IPS DF 19.7 (cell line): ENCODE results near the gene AKT3.
"Not testable (repeated sequence)": the region's sequence is repeated elsewhere in the genome, so short reads cannot be mapped to it uniquely, and the experiment has no call there.

Experiments
- DNase-seq: peaks from one replicate; pipeline ENCODE4 v3.0.0-alpha.2; 2013; ENCODE audit warnings: low read depth, low spot score

The AKT3 gene

DNA sequence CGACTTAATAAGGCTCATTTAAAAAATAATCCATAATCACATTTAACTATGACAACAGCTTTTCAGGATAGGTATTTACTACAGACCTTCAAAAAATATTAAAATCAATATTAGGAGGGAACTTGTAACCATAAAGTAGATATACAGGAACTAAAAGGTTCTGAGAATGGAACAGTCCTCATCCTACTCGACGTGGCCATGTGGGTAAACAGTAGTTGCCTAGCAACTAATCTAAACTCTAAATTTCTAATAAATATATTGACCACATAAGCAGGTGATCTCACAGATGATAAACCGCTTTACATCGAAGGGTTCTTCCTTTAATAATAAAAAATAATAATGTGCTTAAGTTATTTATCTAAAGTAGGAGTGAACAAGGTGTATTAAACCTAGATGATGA lies 7.9 kb downstream of the AKT3 start:
- DNase-seq: no peak

DNA sequence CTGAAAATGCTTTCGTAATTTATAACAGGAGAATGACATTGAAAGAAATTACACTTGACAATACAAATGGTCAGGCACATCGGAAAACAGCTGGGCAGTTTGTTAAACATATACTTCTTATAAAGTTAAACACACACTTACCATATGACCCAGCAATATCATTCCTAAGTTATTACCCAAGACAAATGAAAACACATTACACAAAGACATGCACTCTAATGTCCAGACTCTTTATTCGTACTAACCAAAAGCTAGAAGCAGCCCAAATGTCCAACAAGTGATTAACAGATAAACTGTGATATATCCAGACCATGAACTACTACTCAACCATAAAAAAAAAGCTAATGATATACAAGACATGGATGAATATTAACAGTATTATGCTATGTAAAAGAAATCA lies 8.5 kb downstream of the AKT3 start:
- no peak for DNase-seq

DNA sequence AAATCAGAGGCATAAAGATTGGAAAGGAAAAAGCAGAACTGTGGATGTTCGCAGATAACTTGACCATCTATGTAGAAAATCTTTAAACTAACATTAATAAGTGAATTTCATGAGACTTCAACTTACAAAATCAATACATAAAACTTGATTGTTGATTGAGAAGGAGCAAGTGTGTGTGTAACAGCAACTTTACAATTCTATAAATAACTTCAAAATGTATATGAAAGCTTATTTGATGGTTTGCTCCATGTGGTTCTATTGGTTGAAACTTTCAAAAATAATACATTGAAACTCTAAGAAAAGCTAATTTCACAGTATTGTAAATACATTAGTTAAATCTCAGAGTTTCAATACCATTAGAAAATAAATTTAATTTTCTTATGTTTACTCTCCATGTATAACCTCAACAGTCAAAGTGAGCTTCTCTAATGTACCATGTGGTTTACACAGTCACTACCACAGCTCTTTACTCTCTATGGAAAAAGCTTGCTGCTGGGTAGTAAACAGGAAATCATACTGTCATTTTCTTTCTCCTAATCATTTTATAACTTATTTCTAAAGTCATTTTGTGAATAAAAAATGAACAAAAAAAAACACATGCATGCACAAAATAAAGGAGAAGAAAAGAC lies 12.0 kb downstream of the AKT3 start:
- DNase-seq: no peak

DNA sequence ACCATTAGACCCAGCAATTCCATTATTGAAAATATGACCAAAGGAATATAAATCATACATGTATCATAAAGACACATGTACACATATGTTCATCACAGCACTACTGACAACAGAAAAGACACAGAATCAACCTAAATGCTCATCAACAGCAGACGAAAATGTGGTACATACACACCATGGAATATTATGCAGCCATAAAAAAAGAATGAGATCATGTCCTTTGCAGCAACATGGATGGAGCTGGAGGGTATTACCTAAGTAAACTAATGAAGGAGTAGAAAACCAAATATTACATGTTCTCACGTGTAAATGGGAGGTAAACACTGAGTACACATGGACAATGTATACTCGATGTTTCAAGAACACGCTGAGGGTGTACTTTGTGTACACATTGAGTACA lies 15.9 kb downstream of the AKT3 start:
- DNase-seq: no peak

DNA sequence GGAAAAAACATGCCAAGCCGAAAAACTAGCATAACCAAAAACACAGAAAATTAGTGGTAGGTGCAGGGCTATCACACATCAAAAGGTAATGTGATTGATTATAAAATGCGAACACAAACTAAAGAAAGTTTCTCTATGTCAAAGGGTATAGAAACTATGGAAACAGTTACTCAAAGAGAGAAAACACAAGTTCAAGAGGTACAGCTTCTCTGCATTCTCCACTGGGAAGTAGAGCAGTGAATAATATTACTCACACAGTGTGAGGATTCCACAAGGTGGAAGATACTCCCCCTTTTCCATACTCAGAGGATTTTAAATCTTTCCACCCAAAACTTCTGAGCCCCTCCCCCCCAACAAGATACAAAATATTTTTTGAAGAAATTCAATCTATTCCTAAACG lies 18.6 kb downstream of the AKT3 start:
- DNase-seq: no peak

DNA sequence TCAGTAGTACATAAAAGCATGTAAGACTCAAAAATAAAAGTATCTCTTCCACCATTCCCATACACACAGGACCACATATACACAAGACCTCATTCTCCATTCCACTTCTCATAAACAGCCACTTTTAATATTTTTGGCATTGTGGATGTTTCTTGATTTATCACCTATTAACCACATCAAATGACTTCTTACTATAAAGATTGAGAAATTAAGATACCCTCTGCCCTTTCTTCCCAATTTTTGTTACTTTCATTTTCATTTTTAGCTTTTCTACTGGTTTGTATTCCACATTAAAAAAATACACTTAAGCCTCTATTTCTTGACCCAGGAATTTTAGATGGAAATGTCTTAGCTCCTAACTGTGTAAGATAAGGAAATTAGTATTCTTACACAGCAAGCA lies 22.8 kb downstream of the AKT3 start:
- no peak for DNase-seq

DNA sequence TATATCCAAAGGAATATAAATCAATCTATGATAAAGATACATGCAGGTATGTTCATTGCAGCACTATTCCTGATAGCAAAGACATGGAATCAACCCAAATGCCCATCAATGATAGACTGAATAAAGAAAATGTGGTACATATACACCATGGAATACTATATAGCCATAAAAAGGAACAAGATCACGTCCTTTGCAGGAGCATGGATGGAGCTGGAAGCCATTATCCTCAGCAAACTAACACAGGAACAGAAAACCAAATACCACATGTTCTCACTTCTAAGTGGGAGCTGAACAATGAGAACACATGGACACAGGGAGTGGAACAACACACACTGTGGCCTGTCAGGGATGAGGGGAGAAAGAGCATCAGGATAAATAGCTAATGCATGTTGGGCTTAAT lies 25.1 kb downstream of the AKT3 start:
- not testable (repeated sequence) for DNase-seq

DNA sequence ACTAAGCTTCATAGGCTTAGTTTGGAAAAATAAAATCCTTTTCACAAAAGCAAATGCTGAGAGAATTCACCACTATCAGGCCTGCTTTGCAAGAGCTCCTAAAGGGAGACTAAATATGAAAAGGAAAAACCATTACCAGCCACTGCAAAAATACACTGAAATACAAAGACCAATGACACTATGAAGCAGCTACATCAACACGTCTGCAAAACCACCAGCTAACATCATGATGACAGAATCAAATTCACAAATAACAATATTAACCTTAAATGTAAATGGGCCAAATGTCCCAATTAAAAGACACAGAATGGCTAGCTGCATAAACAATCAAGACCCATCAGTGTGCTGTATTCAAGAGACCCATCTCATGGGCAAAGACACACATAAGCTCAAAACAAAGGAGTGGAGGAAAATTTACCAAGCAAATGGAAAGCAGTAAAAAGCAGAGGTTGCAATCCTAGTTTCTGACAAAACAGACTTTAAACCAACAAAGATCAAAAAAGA lies 28.8 kb downstream of the AKT3 start:
- DNase-seq: no peak

DNA sequence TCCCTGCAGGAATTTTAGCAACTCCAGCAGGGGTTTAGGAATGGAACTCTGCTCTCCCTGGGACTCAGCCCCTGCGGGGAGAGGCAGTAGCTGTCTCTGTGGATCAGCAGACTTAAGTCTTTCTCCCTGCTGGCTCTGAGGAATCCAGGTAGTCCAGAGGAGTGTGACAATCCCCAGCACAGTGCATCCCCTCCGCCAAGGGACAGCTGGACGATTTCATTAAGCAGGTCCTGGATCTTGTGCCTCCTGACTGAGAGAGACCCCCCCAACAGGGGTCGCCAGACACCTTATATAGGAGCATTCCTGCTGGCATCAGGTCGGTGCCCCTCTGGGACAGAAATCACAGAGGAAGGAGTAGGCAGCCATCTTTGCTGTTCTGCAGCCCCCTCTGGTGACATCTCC lies 30.6 kb downstream of the AKT3 start:
- DNase-seq: no peak

DNA sequence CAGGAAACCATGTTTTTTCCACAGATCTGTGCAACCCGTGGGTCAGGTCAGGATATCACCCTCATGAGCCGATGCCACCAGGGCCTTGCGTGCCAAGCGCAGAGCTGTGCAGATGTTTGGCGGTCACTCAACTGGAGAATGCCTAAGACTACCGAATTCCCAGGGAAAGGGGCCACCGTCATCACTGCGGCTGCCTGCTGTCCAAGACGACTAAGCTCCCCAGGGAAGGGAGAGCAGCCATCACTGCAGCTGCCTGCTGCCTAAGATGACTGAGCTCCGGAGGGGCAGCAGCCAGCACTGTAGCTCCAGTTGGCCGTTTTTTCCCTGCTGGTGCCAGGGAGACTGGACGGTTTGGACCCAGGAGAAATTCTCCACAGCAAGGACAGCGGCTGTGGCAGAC lies 31.1 kb downstream of the AKT3 start:
- no peak for DNase-seq

DNA sequence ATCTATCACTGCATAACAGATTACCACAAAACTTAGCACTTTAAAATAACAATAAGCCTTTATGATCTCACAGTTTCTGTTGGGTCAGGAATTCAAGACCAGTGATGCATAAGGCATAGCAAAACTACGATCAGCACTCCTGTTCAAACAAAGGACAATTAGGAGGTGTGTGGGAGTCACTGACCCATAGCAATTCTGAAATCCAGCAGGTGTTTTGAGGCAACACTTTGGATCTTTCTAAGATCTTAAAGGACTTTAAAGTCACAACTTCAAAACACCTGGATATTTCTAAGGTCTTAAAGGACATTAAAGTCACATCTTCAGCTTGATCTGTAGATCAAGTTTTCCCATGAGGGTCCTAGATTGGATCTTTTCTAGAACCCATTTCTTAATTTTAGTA lies 35.3 kb downstream of the AKT3 start:
- no peak for DNase-seq

DNA sequence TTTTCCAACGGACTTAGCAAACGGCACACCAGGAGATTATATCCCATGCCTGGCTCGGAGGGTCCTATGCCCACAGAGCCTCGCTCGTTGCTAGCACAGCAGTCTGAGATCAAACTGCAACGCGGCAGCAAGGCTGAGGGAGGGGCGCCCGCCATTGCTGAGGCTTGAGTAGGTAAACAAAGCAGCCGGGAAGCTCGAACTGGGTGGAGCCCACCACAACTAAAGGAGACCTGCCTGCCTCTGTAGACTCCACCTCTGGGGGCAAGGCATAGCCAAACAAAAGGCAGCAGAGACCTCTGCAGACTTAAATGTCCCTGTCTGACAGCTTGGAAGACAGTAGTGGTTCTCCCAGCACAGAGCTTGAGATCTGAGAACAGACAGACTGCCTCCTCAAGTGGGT lies 42.7 kb downstream of the AKT3 start:
- DNase-seq: not testable (repeated sequence)

DNA sequence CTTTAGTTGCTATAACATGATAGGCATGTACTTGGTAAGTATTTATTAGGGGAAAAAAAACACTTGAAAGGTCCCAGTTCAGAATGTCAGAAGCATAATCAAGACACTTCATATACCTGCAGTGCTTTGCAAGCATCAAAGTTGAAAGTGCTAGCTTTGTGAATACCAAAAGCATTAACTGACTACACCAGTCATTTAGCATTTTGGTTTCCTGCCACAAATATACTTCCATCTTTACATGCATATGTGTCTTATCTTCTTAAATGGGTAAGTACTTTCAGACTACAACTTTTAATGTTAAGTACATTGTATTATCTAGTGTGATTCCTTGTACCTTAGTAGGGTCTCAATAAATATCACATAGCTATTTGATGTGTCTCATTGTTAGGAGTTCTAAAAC lies 43.7 kb downstream of the AKT3 start:
- no peak for DNase-seq

DNA sequence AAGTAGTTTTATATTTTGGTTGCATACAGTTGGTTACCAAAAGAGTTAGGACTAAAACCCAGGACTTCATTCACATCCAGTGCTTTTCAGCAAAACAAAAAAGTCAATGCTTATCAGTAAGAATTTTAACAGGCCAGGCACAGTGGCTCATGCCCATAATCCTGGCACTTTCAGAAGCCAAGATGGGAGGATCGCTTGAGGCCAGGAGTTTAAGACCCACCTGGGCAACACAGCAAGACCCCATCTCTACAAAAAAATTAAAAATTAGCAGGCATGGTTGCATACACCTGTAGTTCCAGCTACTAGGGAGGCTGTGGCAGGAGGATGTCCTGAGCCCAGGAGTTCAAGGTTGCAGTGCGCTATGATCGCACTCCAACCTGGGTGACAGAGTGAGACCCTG lies 47.3 kb downstream of the AKT3 start:
- DNase-seq: no peak

DNA sequence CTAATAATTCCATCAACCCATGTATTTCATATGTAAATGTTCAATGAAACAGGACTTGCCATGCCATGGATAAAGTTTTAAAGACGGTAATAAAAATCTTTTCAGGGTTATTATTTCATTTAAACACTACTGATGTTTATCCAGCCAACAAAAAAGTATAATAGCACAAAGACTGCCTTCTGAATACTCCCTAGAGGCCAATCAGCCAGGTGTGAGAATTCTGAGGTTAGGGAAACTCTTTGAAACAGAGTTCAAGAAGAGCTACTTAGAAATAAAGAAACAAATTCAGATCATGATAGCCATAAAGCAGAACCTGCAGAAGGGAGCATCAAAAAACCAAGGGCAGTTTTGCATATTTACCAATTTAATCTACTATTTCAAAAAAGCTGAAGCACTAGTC lies 48.7 kb downstream of the AKT3 start:
- DNase-seq: no peak

DNA sequence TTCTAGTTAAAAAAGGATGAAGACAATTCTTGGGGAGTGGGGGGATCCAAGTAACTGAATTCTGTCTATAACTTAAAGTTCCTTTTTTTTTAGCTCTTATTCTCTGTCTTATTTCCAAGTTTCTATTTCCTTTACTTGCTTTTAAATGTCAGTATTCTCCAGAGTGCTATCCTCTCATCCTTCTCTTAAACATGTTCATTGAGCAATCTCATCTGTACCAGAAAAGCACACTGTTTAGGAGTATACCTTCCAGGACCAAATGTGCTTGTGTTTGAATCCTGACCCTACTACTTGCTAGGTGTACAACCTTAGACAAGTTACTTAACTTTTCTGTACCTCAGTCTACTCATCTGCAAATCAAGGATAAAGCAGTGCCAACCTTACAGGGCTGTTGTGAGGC lies 50.1 kb downstream of the AKT3 start:
- DNase-seq: no peak

DNA sequence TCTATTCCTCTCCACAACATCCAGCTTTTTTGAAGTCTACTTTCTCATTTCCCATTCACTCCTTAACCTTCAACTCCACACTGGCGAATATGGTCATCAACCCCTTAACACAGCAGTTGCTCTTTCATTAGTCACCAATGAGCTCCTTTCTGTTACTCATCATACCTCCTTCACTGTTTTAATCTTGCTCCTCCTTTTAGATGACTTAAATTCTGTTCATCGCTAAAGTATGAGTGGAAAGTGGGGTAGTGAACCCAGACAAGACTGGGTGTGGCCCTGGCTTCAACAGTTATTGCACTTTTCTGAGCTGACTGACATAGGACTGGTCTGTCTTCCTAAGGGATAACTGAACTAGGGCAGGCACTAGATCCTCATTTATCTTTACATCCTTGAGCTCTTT lies 51.3 kb downstream of the AKT3 start:
- no peak for DNase-seq

DNA sequence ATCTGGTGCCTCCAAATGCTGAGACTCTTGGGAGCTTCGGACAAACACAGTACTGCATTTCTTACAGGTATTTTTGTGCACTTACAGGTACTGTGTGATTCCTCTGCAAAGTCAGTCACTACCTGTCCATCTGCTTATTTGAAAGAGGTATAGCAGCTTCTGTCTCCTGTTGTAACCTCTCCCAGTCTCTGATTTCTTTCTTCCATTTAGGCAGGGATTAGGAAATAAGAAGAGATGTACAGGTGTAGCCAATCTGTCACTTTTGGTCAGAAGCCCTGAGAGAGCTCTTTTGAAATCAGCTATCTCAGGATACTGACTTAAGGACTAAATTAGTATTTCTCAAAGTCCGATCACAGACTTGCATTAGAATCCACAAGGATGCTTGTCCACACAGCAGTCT lies 54.0 kb downstream of the AKT3 start:
- DNase-seq: no peak

DNA sequence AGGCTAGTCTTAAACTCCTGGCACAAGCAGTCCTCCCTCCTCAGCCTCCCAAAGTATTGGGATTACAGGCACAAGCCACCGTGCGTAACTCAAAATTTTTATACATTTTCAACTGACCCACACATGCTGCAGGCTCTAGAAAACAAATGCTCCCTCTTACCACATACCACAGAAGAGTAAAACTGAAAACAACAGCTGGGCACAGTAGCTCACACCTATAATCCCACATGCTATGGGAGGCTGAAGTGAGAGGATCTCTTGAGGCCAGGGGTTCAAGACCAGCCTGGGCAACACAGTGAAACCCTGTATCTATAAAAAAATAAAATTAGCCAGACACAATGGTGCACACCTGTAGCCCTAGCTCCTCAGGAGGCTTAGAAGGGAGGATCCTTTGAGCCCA lies 56.7 kb downstream of the AKT3 start:
- no peak for DNase-seq

DNA sequence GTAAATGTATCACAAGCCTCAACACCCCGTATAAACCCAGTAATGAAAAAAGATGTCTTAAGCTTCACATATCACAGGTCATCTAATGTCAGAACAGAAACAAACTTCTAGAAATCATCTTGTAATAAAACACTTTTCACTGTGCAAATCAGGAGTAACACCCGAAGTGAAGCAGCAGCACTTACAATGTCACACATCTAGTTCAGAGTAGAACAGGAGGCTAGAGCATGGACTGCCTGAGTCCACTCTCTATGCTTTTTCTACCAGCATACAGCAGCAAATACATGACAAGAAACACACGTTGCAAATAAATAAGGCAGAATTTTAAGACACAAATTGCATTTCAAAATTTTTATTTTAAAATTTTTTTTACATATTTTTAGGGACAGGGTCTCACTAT lies 57.2 kb downstream of the AKT3 start:
- DNase-seq: no peak

DNA sequence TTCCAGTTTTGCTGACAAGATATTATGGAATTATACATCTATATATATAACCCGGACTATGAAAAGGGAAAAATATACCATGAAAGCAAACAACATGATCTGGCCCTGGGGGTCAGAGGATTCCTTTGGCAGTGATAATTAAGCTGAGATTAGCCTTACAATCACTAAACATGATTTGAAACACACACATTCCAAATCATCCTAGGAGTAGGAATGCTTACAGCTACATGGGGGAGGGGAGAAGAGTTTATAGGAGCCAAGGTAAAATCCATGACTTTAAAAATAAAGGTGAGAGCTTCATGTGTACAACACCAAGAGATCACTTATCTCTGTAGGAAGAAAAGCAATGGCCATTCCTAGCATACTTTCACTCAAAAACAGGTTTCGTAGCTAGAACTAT lies 57.6 kb downstream of the AKT3 start:
- no peak for DNase-seq

DNA sequence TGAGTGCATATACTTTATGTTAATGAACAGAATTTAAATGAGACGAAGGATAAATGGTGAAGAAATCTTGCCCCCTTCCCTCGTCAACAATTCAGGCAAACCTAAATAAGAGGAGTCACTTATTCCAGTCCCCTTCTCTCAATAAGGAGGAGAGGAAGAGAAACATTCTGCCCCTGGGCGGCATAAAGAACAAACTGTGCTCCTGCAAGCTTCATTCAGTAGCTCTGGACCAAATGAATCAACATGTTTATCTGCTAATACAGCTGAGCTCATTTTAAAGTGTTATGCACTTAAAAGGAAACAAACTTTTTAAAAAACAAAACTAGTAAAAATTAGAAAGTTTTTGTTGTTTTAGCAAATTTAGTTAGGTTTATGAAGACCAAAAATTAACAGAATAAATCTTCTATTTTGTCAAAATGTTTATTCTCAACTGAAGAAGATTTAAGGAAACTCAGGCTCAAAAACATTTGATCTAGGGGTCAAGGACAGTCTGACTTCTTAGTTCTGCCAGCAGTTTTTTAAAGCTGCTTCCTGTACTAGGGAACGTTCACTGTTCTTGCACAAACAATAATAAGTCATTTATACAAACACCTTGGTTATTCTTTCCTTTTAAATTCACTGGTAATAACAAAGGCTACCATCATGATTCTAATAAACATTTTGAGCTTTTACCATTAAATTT lies 58.3 kb downstream of the AKT3 start:
- DNase-seq: no peak

DNA sequence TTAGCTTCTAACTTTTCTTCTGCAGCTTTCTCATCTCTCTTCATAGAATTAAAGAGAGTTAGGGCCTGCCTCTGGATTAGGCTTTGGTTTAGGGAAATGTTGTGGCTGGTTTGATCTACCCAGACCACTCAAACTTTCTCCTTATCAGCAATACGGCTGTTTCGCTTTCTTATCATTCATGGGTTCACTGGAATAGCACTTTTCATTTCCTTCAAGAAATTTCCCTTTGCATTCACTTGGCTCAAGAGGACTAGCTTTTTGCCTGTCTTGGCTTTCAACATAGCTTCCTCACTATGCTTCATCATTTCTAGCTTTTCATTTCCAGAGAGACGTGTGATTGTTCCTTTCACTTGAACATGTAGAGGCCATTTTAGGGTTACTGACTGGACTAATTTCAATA lies 59.6 kb downstream of the AKT3 start:
- no peak for DNase-seq

DNA sequence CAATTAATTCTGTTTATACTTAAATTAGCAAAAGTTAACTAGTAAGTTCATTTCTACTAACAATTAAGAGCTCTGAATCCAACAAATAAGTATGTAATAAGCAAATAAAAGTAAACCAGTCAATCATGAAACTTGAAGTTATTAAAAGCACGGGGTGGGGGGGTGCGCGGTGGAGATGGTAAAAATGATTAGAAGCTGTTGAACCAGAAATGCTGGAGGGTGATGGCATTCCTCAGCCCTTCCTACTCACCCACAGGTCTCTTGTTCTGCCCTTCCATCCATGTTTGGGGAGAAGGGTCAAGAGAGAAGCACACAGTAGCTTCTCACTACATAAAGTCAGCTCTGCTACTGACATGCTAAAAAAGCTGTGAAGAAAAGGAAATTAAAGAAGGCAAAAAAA lies 63.5 kb downstream of the AKT3 start:
- DNase-seq: no peak
